Measurements from ENCODE around the gene CTNNBIP1.

DNA sequence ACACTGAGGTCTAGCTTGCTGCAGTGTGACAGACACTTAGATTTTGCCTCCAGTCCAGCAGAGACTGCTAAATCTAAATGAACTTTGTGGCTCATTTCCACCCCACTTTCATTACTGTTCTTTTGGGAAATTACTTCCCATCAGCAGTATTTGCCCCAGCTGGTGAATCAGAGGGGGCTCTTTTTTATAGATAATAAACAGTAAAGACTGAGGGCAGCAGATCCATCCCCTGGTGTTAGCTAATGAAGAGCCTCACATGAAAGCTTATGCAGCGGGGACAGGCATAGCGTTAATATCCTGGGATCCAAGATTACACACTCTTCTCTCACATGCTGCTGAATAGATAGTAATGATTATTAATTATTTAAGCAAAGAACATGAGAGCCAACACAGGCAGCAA lies 6.4 kb upstream of the CTNNBIP1 start:
- TF ChIP-seq YY1 (IDR thresholded peaks at IDR 0.05; ENCODE audit: insufficient read depth, insufficient read length) (no peak), SUZ12 (IDR thresholded peaks at IDR 0.05; ENCODE audit: extremely low read depth, insufficient read depth, insufficient read length) (no peak), ZNF274 (IDR thresholded peaks at IDR 0.05; ENCODE audit: low read depth, low read length) (no peak)
